Upper lobe of left lung (tissue), 4 donors: ENCODE measurements around the gene ZMPSTE24.

Source experiments
- CTCF ChIP-seq, 6 experiments: fragments of 450-650 bp in 4 of 6; fragments of 200-600 bp in 2 of 6; sonication (generic) in 2 of 6; IDR thresholded peaks; one replicate each; pipeline ENCODE4 v1.5.1; 2016 to 2019; ENCODE audit warnings: antibody characterized with exemption in 6 of 6
- EP300 ChIP-seq, 4 donors: sonication (generic); formaldehyde crosslinking; IDR thresholded peaks; one replicate each; pipeline ENCODE4 v1.5.1; 2017; ENCODE audit warnings: antibody characterized with exemption in 4 of 4, control low read depth in 2 of 4
- POLR2A ChIP-seq, 4 donors: fragments of 450-650 bp; IDR thresholded peaks; one replicate each; pipeline ENCODE4 v1.5.1; 2016 to 2017; ENCODE audit warnings: antibody characterized with exemption in 4 of 4, mild to moderate bottlenecking in 2 of 4

GRCh38 chr1:40300249-40300567 is 42.2 kb downstream of the ZMPSTE24 start:
- TF ChIP-seq POLR2A (IDR thresholded peaks at IDR 0.05) (no peak), CTCF (IDR thresholded peaks at IDR 0.05) (no peak), EP300 (IDR thresholded peaks at IDR 0.05) (no peak)
